GM12878 (cell line): ENCODE data around the gene CCDC51. TPM values are rescaled to one million over a fixed set of nuclear protein-coding genes. Genes with fewer than 3 reads are reported as not detected.

ENCODE experiments used
- ATAC-seq: fragments of 200-7000 bp; cut with Tn5 transposase; 3 replicates; pipeline ENCODE4 v1.9.1; 2020; ENCODE audit warnings: mild to moderate bottlenecking, moderate library complexity
- BruUV-seq: library from RNA; stranded (reverse); fragments of 400-500 nt; replicated peaks from 2 replicates; lab custom pipeline; 2021; lab: Mats Ljungman, UMichigan
- CTCF ChIA-PET: fragments of 300-600 bp; sonication (Branson Sonifier 250); formaldehyde crosslinking; extraction: SDS; loops from one replicate; lab custom pipeline; 2021; ENCODE audit warnings: inconsistent platforms; lab: Yijun Ruan, JAX
- POLR2A ChIA-PET: fragments of 350-600 bp; formaldehyde crosslinking; extraction: SDS; loops from one replicate; lab custom pipeline; 2021; ENCODE audit warnings: inconsistent platforms; lab: Charles Lee
- RAD21 ChIA-PET: fragments of 300-600 bp; sonication (Branson Sonifier 250); formaldehyde crosslinking; loops from one replicate; lab custom pipeline; 2023; ENCODE audit warnings: antibody characterized with exemption; ENCODE audit not compliant: unreplicated experiment; lab: Charles Lee
- SMC1A ChIA-PET: fragments of 300-600 bp; sonication (Branson Sonifier 250); formaldehyde crosslinking; loops from one replicate; lab custom pipeline; 2023; ENCODE audit not compliant: unreplicated experiment, uncharacterized antibody; lab: Charles Lee
- DNase-seq: peaks from one replicate; pipeline ENCODE4 v3.0.0-alpha.2; 2011; ENCODE audit warnings: low read depth, low spot score
- FAIRE-seq: peaks from 3 replicates; lab custom pipeline; 2011; peaks lifted over from hg19 to GRCh38; lab: Jason Lieb, UNC
- H2AFZ ChIP-seq: 2 replicates; pipeline ENCODE4 v1.6.0; 2011; ENCODE audit warnings: low read depth, low read length, control low read depth; ENCODE audit not compliant: control insufficient read depth
- H3K27ac ChIP-seq: 2 replicates; pipeline ENCODE4 v1.5.1; 2011; ENCODE audit warnings: control low read depth; ENCODE audit not compliant: control insufficient read depth, insufficient read depth
- H3K27me3 ChIP-seq, 2 experiments: replicated peaks in 1 of 2; 2 replicates each; pipeline versions ENCODE4 v1.6.0 to v1.6.1; 2011; ENCODE audit warnings: low read length in 1 of 2; ENCODE audit not compliant: control insufficient read depth in 2 of 2, insufficient read depth in 2 of 2
- H3K36me3 ChIP-seq, 2 experiments: 2 replicates each; pipeline ENCODE4 v1.5.1; 2011; ENCODE audit warnings: low read length in 1 of 2; ENCODE audit not compliant: control insufficient read depth in 2 of 2, insufficient read depth in 2 of 2
- H3K4me1 ChIP-seq: 2 replicates; pipeline ENCODE4 v1.6.1; 2011; ENCODE audit warnings: mild to moderate bottlenecking, low read length, moderate library complexity, mixed read lengths; ENCODE audit not compliant: control insufficient read depth, insufficient read depth
- H3K4me2 ChIP-seq: 2 replicates; pipeline ENCODE4 v1.6.0; 2011; ENCODE audit warnings: control low read depth; ENCODE audit not compliant: control insufficient read depth, insufficient read depth
- H3K4me3 ChIP-seq: fragments of 200-600 bp; sonication (generic); 2 replicates; pipeline ENCODE4 v1.5.1; 2016
- H3K79me2 ChIP-seq: 2 replicates; pipeline ENCODE4 v1.6.0; 2011; ENCODE audit warnings: low read length; ENCODE audit not compliant: control insufficient read depth, insufficient read depth
- H3K9ac ChIP-seq: 2 replicates; pipeline ENCODE4 v1.8.0; 2011; ENCODE audit warnings: low read length, control low read depth, mixed read lengths; ENCODE audit not compliant: control insufficient read depth, insufficient read depth
- H3K9me3 ChIP-seq: replicated peaks from 3 replicates; pipeline ENCODE4 v1.5.1; 2011; ENCODE audit warnings: mild to moderate bottlenecking, low read length; ENCODE audit not compliant: control insufficient read depth, insufficient read depth
- H4K20me1 ChIP-seq: 2 replicates; pipeline ENCODE4 v1.6.0; 2011; ENCODE audit not compliant: control insufficient read depth, insufficient read depth
- ASH2L ChIP-seq: fragments of 300-600, 200-600 bp; sonication (generic); IDR thresholded peaks from 2 replicates; pipeline ENCODE4 v1.6.1; 2017; ENCODE audit warnings: low read depth, mild to moderate bottlenecking, borderline replicate concordance
- CBX5 ChIP-seq: sonication (generic); IDR thresholded peaks from 2 replicates; pipeline ENCODE4 v1.6.1; 2016; ENCODE audit warnings: low read depth, moderate library complexity, mild to moderate bottlenecking, inconsistent platforms
- HDAC2 ChIP-seq: fragments of 200-600 bp; sonication (generic); IDR thresholded peaks from 2 replicates; pipeline ENCODE4 v1.6.1; 2017
- IRF3 ChIP-seq: fragments of 450-650 bp; IDR thresholded peaks from 2 replicates; pipeline ENCODE4 v1.6.1; 2014; ENCODE audit warnings: mild to moderate bottlenecking
- IRF4 ChIP-seq: IDR thresholded peaks from 2 replicates; pipeline ENCODE4 v1.6.1; 2011; ENCODE audit warnings: low read depth, low read length
- JUND ChIP-seq: IDR thresholded peaks from 2 replicates; pipeline ENCODE4 v1.6.1; 2012; ENCODE audit warnings: low read depth, mild to moderate bottlenecking, low read length, improper control_type of control experiment, moderate library complexity
- LARP7 ChIP-seq: fragments of 450-650 bp; IDR thresholded peaks from 2 replicates; pipeline ENCODE4 v1.6.1; 2017; ENCODE audit warnings: mild to moderate bottlenecking
- MEF2B ChIP-seq: fragments of 450-650 bp; IDR thresholded peaks from 2 replicates; pipeline ENCODE4 v1.6.1; 2018; ENCODE audit warnings: mild to moderate bottlenecking, moderate library complexity; ENCODE audit not compliant: partially characterized antibody, poor library complexity, severe bottlenecking
- NKRF ChIP-seq: fragments of 450-650 bp; conservative IDR thresholded peaks from 2 replicates; pipeline ENCODE4 v1.6.1; 2017; ENCODE audit warnings: mild to moderate bottlenecking, moderate library complexity
- NR2F1 ChIP-seq: fragments of 450-650 bp; conservative IDR thresholded peaks from 2 replicates; pipeline ENCODE4 v1.6.1; 2017; ENCODE audit warnings: mild to moderate bottlenecking
- PAX5 ChIP-seq: IDR thresholded peaks from 2 replicates; pipeline ENCODE4 v1.6.1; 2011; ENCODE audit warnings: low read depth, low read length, borderline replicate concordance
- POLR2AphosphoS5 ChIP-seq: IDR thresholded peaks from 2 replicates; pipeline ENCODE4 v1.6.1; 2011; ENCODE audit warnings: mild to moderate bottlenecking, low read length, inconsistent platforms
- POU2F2 ChIP-seq: IDR thresholded peaks from 3 replicates; pipeline ENCODE4 v1.6.1; 2011; ENCODE audit warnings: low read depth, mild to moderate bottlenecking, low read length, borderline replicate concordance
- RAD21 ChIP-seq: IDR thresholded peaks from 2 replicates; pipeline ENCODE4 v1.6.1; 2011; ENCODE audit warnings: mild to moderate bottlenecking, low read depth, low read length, moderate library complexity; ENCODE audit not compliant: insufficient read depth
- RELB ChIP-seq: fragments of 450-650 bp; IDR thresholded peaks from 2 replicates; pipeline ENCODE4 v1.6.1; 2017; ENCODE audit warnings: low read depth, mild to moderate bottlenecking, moderate library complexity
- SREBF2 ChIP-seq: IDR thresholded peaks from 2 replicates; pipeline ENCODE4 v1.6.1; 2012; ENCODE audit warnings: mild to moderate bottlenecking, low read length
- TBL1XR1 ChIP-seq: IDR thresholded peaks from 2 replicates; pipeline ENCODE4 v1.6.1; 2012; ENCODE audit warnings: low read depth, low read length, improper control_type of control experiment
- ZNF207 ChIP-seq: fragments of 450-650 bp; IDR thresholded peaks from 2 replicates; pipeline ENCODE4 v1.6.1; 2014; ENCODE audit warnings: antibody characterized with exemption, mild to moderate bottlenecking, borderline replicate concordance
- ZNF384 ChIP-seq: IDR thresholded peaks from 2 replicates; pipeline ENCODE4 v1.6.1; 2012; ENCODE audit warnings: low read depth, mild to moderate bottlenecking, low read length, improper control_type of control experiment, borderline replicate concordance
- ZSCAN29 ChIP-seq: fragments of 450-650 bp; IDR thresholded peaks from 2 replicates; pipeline ENCODE4 v1.6.1; 2017; ENCODE audit warnings: mild to moderate bottlenecking, moderate library complexity
- WGBS: methylation state at CpG from one replicate; pipeline ENCODE4 v1.1.6; 2016; ENCODE audit warnings: low lambda C conversion rate; ENCODE audit not compliant: insufficient replicate concordance, insufficient coverage; ENCODE audit errors: missing lambda C conversion rate; 5-methylcytosine and 5-hydroxymethylcytosine counted together
- in situ Hi-C: fragments of 300-500 bp; cut with MboI; formaldehyde crosslinking; loops from 9 replicates; pipeline ENCODE4 v1.14.3; 2018; ENCODE audit warnings: mixed read lengths
- intact Hi-C: fragments of 100-400 bp; cut with micrococcal nuclease; formaldehyde crosslinking; loops from one replicate; pipeline ENCODE4 v1.14.2; 2022; ENCODE audit not compliant: unreplicated experiment
- polyA plus RNA-seq, 11 experiments: library from polyadenylated mRNA; depleted of rRNA in 4 of 11; unstranded in 6 of 11; stranded (reverse) in 5 of 11; fragments of >200 nt; fragmentation: Nextera tagmentation in 4 of 11; fragmentation: Illumina TruSeq in 1 of 11; extraction: Ambion mirVana in 4 of 11; extraction: Trizol in 1 of 11; gene quantifications; 1 replicate in 1 of 11; 2 replicates in 10 of 11; pipeline versions ENCODE4 v1.2.1 to v1.2.3, GENCODE V29; 2011 to 2016; ENCODE audit warnings: inconsistent platforms in 2 of 11, missing spikeins in 2 of 11, low read depth in 1 of 11
- total RNA-seq, 4 experiments: library from RNA; depleted of rRNA in 3 of 4; stranded (reverse); fragments of >200 nt in 3 of 4; fragmentation: Illumina TruSeq in 1 of 4; extraction: Trizol in 1 of 4; gene quantifications; 2 replicates each; pipeline versions ENCODE4 v1.2.1 to v1.2.3, GENCODE V29; 2013 to 2021

Gene CCDC51
- total and polyA plus RNA-seq, 10 of the 15 experiments (the other 5 are each of a cell fraction or from before 2014, with no cell fraction given), result 10.6 to 54.9 (median 28.5) TPM

GRCh38 chr3:48472923-48473616, 33.2 kb upstream of the CCDC51 start:
- ChIA-PET CTCF (interaction anchor here (0.9 to 3.1 kb wide), 21 partner anchors 9 to 162 kb away, joined by 3 to 37 read pairs (median 4); partner anchors contain the start of genes CCDC51, PFKFB4, SHISA5 and SLC26A6), POLR2A (interaction anchor here (0.5 to 10.0 kb wide), 22 partner anchors 10 to 1490 kb away, joined by 3 to 91 read pairs (median 4); partner anchors contain the start of genes ATRIP, CCDC51, PFKFB4 and QRICH1), RAD21 (interaction anchor here (0.9 to 2.4 kb wide), 15 partner anchors 27 to 232 kb away, joined by 3 to 23 read pairs (median 5); partner anchors contain the start of genes ATRIP, CCDC51, PFKFB4 and SHISA5), SMC1A (interaction anchor here (0.6 to 3.4 kb wide), 16 partner anchors 10 to 80 kb away, joined by 3 to 18 read pairs (median 5); partner anchors contain the start of genes CCDC51 and TMA7)
- FAIRE-seq (peak; percentile 96), DNase-seq (peak; percentile 96), ATAC-seq (peak; percentile 91)
- H2AFZ ChIP-seq, result peak overlapping the region; percentile 51
- WGBS, result 6% methylated on average over 15 of the region's 17 CpGs
- peaks cover 42% of the 10 kb centered on the region for H3K79me2 ChIP-seq
- in situ Hi-C loops, result no loop called here
- H3K36me3 ChIP-seq, result peaks cover 0 to 8% of the 10 kb centered on the region in 2 experiments; a peak in 3 of 4 replicates
- peaks cover 31% of the 10 kb centered on the region for H3K4me1 ChIP-seq
- H4K20me1 ChIP-seq, result no peaks in the 10 kb centered on the region
- intact Hi-C loops, result no loop called here
- no peaks in the 10 kb centered on the region for H3K9me3 ChIP-seq
- peak overlapping the region; percentile 97 for H3K4me2 ChIP-seq
- H3K9ac ChIP-seq, result peak overlapping the region; percentile 99
- no peaks in the 10 kb centered on the region for H3K27me3 ChIP-seq
- H3K27ac ChIP-seq, result peak overlapping the region; percentile 100
- BruUV-seq, result no TSS peak
- peak overlapping the region; percentile 71 for H3K4me3 ChIP-seq
- peak; percentile 94 for TF ChIP-seq TBL1XR1
- peak; percentile 45; the same call in 1 of the 2 replicates for TF ChIP-seq LARP7
- TF ChIP-seq CBX5, result no peak
- 0 out of 2 replicates have a peak, but pooled peaks have one; percentile 31 for TF ChIP-seq ASH2L
- TF ChIP-seq JUND, result peak; percentile 67; the same call in 1 of the 2 replicates
- peak; percentile 70 for TF ChIP-seq MEF2B
- peak; percentile 72 for TF ChIP-seq NR2F1
- TF ChIP-seq POLR2AphosphoS5, result peak; percentile 93
- no peak for TF ChIP-seq ZSCAN29
- peak; percentile 91 for TF ChIP-seq RELB
- no peak for TF ChIP-seq IRF3
- TF ChIP-seq ZNF384, result no peak
- peak; percentile 40; the same call in 1 of the 2 replicates for TF ChIP-seq NKRF
- peak; percentile 64; the same call in 1 of the 2 replicates for TF ChIP-seq IRF4
- TF ChIP-seq RAD21, result no peak
- TF ChIP-seq ZNF207, result no peak
- TF ChIP-seq POU2F2, result peak; percentile 73; the same call in 1 of the 3 replicates
- TF ChIP-seq HDAC2, result no peak
- no peak for TF ChIP-seq PAX5
- TF ChIP-seq SREBF2, result no peak
